ENCODE data around the gene ACAP3.

DNA sequence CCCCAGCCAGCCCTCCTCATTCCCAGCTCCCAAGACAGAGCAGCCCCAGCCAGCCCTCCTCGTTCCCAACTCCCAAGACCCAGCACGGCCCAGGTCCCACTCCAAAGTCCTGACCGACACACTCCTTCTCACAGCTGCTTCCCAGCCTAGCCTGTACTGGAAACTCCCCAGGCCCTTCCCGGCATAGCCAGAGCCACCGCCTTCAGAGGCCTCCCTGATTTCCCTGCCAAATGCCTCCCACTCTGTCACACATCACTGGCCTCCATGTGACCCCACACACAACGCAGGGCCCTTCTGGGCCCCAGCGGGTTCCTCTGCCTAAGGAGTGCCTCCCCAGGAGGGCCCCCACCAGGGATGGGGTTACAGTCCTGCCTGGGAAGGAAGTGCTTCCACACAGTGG is 36.9 kb downstream of the ACAP3 start:
- TF ChIP-seq ISL1 (CRISPR knock-in tag; IDR thresholded peaks at IDR 0.05): no peak
- TF ChIP-seq, protein P1, sequence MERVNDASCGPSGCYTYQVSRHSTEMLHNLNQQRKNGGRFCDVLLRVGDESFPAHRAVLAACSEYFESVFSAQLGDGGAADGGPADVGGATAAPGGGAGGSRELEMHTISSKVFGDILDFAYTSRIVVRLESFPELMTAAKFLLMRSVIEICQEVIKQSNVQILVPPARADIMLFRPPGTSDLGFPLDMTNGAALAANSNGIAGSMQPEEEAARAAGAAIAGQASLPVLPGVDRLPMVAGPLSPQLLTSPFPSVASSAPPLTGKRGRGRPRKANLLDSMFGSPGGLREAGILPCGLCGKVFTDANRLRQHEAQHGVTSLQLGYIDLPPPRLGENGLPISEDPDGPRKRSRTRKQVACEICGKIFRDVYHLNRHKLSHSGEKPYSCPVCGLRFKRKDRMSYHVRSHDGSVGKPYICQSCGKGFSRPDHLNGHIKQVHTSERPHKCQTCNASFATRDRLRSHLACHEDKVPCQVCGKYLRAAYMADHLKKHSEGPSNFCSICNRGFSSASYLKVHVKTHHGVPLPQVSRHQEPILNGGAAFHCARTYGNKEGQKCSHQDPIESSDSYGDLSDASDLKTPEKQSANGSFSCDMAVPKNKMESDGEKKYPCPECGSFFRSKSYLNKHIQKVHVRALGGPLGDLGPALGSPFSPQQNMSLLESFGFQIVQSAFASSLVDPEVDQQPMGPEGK (CRISPR knock-in tag; IDR thresholded peaks at IDR 0.05; ENCODE audit: borderline replicate concordance): no peak
- TF ChIP-seq, protein P2, sequence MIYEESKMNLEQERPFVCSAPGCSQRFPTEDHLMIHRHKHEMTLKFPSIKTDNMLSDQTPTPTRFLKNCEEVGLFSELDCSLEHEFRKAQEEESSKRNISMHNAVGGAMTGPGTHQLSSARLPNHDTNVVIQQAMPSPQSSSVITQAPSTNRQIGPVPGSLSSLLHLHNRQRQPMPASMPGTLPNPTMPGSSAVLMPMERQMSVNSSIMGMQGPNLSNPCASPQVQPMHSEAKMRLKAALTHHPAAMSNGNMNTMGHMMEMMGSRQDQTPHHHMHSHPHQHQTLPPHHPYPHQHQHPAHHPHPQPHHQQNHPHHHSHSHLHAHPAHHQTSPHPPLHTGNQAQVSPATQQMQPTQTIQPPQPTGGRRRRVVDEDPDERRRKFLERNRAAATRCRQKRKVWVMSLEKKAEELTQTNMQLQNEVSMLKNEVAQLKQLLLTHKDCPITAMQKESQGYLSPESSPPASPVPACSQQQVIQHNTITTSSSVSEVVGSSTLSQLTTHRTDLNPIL (CRISPR knock-in tag; IDR thresholded peaks at IDR 0.05; ENCODE audit: low read depth): no peak
- TF ChIP-seq PPARA (CRISPR knock-in tag; IDR thresholded peaks at IDR 0.05; ENCODE audit: borderline replicate concordance): no peak
- TF ChIP-seq, protein P3, sequence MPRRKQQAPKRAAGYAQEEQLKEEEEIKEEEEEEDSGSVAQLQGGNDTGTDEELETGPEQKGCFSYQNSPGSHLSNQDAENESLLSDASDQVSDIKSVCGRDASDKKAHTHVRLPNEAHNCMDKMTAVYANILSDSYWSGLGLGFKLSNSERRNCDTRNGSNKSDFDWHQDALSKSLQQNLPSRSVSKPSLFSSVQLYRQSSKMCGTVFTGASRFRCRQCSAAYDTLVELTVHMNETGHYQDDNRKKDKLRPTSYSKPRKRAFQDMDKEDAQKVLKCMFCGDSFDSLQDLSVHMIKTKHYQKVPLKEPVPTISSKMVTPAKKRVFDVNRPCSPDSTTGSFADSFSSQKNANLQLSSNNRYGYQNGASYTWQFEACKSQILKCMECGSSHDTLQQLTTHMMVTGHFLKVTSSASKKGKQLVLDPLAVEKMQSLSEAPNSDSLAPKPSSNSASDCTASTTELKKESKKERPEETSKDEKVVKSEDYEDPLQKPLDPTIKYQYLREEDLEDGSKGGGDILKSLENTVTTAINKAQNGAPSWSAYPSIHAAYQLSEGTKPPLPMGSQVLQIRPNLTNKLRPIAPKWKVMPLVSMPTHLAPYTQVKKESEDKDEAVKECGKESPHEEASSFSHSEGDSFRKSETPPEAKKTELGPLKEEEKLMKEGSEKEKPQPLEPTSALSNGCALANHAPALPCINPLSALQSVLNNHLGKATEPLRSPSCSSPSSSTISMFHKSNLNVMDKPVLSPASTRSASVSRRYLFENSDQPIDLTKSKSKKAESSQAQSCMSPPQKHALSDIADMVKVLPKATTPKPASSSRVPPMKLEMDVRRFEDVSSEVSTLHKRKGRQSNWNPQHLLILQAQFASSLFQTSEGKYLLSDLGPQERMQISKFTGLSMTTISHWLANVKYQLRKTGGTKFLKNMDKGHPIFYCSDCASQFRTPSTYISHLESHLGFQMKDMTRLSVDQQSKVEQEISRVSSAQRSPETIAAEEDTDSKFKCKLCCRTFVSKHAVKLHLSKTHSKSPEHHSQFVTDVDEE (CRISPR knock-in tag; IDR thresholded peaks at IDR 0.05): no peak
- TF ChIP-seq, protein P4, sequence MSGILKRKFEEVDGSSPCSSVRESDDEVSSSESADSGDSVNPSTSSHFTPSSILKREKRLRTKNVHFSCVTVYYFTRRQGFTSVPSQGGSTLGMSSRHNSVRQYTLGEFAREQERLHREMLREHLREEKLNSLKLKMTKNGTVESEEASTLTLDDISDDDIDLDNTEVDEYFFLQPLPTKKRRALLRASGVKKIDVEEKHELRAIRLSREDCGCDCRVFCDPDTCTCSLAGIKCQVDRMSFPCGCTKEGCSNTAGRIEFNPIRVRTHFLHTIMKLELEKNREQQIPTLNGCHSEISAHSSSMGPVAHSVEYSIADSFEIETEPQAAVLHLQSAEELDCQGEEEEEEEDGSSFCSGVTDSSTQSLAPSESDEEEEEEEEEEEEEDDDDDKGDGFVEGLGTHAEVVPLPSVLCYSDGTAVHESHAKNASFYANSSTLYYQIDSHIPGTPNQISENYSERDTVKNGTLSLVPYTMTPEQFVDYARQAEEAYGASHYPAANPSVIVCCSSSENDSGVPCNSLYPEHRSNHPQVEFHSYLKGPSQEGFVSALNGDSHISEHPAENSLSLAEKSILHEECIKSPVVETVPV (CRISPR knock-in tag; IDR thresholded peaks at IDR 0.05): no peak
- no peak for TF ChIP-seq RARB (CRISPR knock-in tag; IDR thresholded peaks at IDR 0.05)
- TF ChIP-seq SNAI2 (CRISPR knock-in tag; IDR thresholded peaks at IDR 0.05): no peak
- no peak for TF ChIP-seq TOX (CRISPR knock-in tag; IDR thresholded peaks at IDR 0.05; ENCODE audit: borderline replicate concordance)
- no peak for TF ChIP-seq BACH2 (CRISPR knock-in tag; IDR thresholded peaks at IDR 0.05; ENCODE audit: borderline replicate concordance)
- TF ChIP-seq ZNF565 (CRISPR knock-in tag; conservative IDR thresholded peaks at IDR 0.05; ENCODE audit: low read depth): no peak
